Hepatocyte (in vitro differentiated cells): ENCODE data around the gene MYO18B.

Experiments used
- CTCF ChIP-seq: fragments of 200-600 bp; sonication (generic); IDR thresholded peaks from 2 replicates; pipeline ENCODE4 v1.5.1; 2016; ENCODE audit warnings: antibody characterized with exemption, mild to moderate bottlenecking; ENCODE audit not compliant: poor library complexity
- EZH2 ChIP-seq: fragments of 200-600 bp; sonication (generic); IDR thresholded peaks from 2 replicates; pipeline ENCODE4 v1.6.1; 2016; ENCODE audit warnings: antibody characterized with exemption, mild to moderate bottlenecking, borderline replicate concordance
- EZH2phosphoT487 ChIP-seq: fragments of 200-600 bp; sonication (generic); IDR thresholded peaks from one replicate; pipeline ENCODE4 v1.6.1; 2018; ENCODE audit warnings: antibody characterized with exemption, mild to moderate bottlenecking, low read depth, moderate library complexity; ENCODE audit not compliant: unreplicated experiment, severe bottlenecking

GRCh38 chr22:25987948-25988347 is 246.0 kb downstream of the MYO18B start:
- TF ChIP-seq CTCF (no peak), EZH2 (no peak), EZH2phosphoT487 (no peak)
